Trophoblast cell (in vitro differentiated cells and primary cell): ENCODE data around the gene MRPS22.
"Not testable (repeated sequence)": the region's sequence is repeated elsewhere in the genome, so short reads cannot be mapped to it uniquely, and the experiment has no call there.

ENCODE experiments used
- DNase-seq, 2 donors: peaks; one replicate each; pipeline ENCODE4 v3.0.0-alpha.2; 2016
- H2AFZ ChIP-seq: 2 replicates; pipeline ENCODE4 v1.6.1; 2013; ENCODE audit warnings: low read length, moderate library complexity, mild to moderate bottlenecking; ENCODE audit not compliant: insufficient read depth, poor library complexity
- H2AK5ac ChIP-seq: 2 replicates; pipeline ENCODE4 v1.6.1; 2013; ENCODE audit warnings: mild to moderate bottlenecking, low read length
- H2BK120ac ChIP-seq: 2 replicates; pipeline ENCODE4 v1.6.1; 2013; ENCODE audit warnings: low read length, mild to moderate bottlenecking, moderate library complexity; ENCODE audit not compliant: insufficient read depth, poor library complexity
- H2BK12ac ChIP-seq: 2 replicates; pipeline ENCODE4 v1.6.1; 2013; ENCODE audit warnings: mild to moderate bottlenecking, low read length, moderate library complexity
- H2BK5ac ChIP-seq: 2 replicates; pipeline ENCODE4 v1.6.1; 2013; ENCODE audit warnings: low read length, low read depth, moderate library complexity, mild to moderate bottlenecking; ENCODE audit not compliant: poor library complexity
- H3K14ac ChIP-seq: 2 replicates; pipeline ENCODE4 v1.6.1; 2013; ENCODE audit warnings: mild to moderate bottlenecking, low read length
- H3K18ac ChIP-seq: 2 replicates; pipeline ENCODE4 v1.6.1; 2013; ENCODE audit warnings: mild to moderate bottlenecking, low read length
- H3K23ac ChIP-seq: 2 replicates; pipeline ENCODE4 v1.6.1; 2013; ENCODE audit warnings: low read length
- H3K27ac ChIP-seq: 2 replicates; pipeline ENCODE4 v1.5.1; 2013; ENCODE audit warnings: low read depth, mild to moderate bottlenecking, inconsistent platforms, low read length, moderate library complexity
- H3K27me3 ChIP-seq: 2 replicates; pipeline ENCODE4 v1.6.1; 2013; ENCODE audit warnings: inconsistent platforms, mild to moderate bottlenecking, low read length, moderate library complexity; ENCODE audit not compliant: insufficient read depth
- H3K36me3 ChIP-seq, 2 experiments: 1 replicate in 1 of 2; 2 replicates in 1 of 2; pipeline ENCODE4 v1.6.1; 2013; ENCODE audit warnings: low read length in 2 of 2, mild to moderate bottlenecking in 2 of 2, moderate library complexity in 1 of 2; ENCODE audit not compliant: insufficient read depth in 2 of 2, control insufficient read depth in 1 of 2
- H3K4ac ChIP-seq: 2 replicates; pipeline ENCODE4 v1.6.1; 2013; ENCODE audit warnings: low read depth, mild to moderate bottlenecking, low read length, moderate library complexity
- H3K4me1 ChIP-seq, 2 experiments: 1 replicate in 1 of 2; 2 replicates in 1 of 2; pipeline ENCODE4 v1.6.1; 2013; ENCODE audit warnings: low read length in 2 of 2, mild to moderate bottlenecking in 2 of 2, moderate library complexity in 1 of 2; ENCODE audit not compliant: insufficient read depth in 2 of 2, control insufficient read depth in 1 of 2
- H3K4me2 ChIP-seq: 2 replicates; pipeline ENCODE4 v1.6.1; 2013; ENCODE audit warnings: inconsistent platforms, mild to moderate bottlenecking, low read length, moderate library complexity
- H3K4me3 ChIP-seq: 2 replicates; pipeline ENCODE4 v1.5.1; 2013; ENCODE audit warnings: mild to moderate bottlenecking, low read depth, low read length, inconsistent platforms
- H3K79me1 ChIP-seq: one replicate; pipeline ENCODE4 v1.6.1; 2013; ENCODE audit warnings: low read length
- H3K79me2 ChIP-seq: 2 replicates; pipeline ENCODE4 v1.6.1; 2013; ENCODE audit warnings: low read length, mild to moderate bottlenecking; ENCODE audit not compliant: control insufficient read depth, insufficient read depth, poor library complexity
- H3K9ac ChIP-seq: 2 replicates; pipeline ENCODE4 v1.6.1; 2013; ENCODE audit warnings: mild to moderate bottlenecking, low read length
- H3K9me3 ChIP-seq: 2 replicates; pipeline ENCODE4 v1.6.1; 2013; ENCODE audit warnings: low read depth, mild to moderate bottlenecking, control low read depth, inconsistent platforms, low read length; ENCODE audit not compliant: insufficient read depth
- H4K12ac ChIP-seq: 2 replicates; pipeline ENCODE4 v1.6.1; 2013; ENCODE audit warnings: low read depth, mild to moderate bottlenecking, low read length, moderate library complexity
- H4K8ac ChIP-seq: 2 replicates; pipeline ENCODE4 v1.6.1; 2013; ENCODE audit warnings: low read depth, mild to moderate bottlenecking, low read length, moderate library complexity
- H4K91ac ChIP-seq: one replicate; pipeline ENCODE4 v1.6.1; 2013; ENCODE audit warnings: low read depth, mild to moderate bottlenecking, low read length, moderate library complexity
- WGBS: extraction: QIAGEN DNeasy Blood & Tissue Kit; methylation state at CpG from one replicate; pipeline ENCODE4 v1.1.7; 2013; ENCODE audit warnings: missing lambda C conversion rate; ENCODE audit not compliant: insufficient read length, insufficient coverage; ENCODE audit errors: extremely low coverage; 5-methylcytosine and 5-hydroxymethylcytosine counted together

The MRPS22 gene

DNA sequence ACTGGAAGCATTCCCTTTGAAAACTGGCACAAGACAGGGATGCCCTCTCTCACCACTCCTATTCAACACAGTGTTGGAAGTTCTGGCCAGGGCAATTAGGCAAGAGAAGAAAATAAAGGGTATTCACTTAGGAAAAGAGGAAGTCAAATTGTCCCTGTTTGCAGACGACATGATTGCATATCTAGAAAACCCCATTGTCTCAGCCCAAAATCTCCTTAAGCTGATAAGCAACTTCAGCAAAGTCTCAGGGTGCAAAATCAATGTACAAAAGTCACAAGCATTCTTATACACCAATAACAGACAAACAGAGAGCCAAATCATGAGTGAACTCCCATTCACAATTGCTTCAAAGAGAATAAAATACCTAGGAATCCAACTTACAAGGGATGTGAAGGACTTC lies 9.1 kb upstream of the MRPS22 start:
- not testable (repeated sequence) for H4K91ac ChIP-seq, H3K9me3 ChIP-seq, H2BK5ac ChIP-seq, H3K4me3 ChIP-seq, H3K4me2 ChIP-seq, H2AK5ac ChIP-seq, H3K18ac ChIP-seq, H3K79me2 ChIP-seq, H3K4me1 ChIP-seq, H4K8ac ChIP-seq, H3K14ac ChIP-seq, H2AFZ ChIP-seq, H3K79me1 ChIP-seq, DNase-seq, H3K27me3 ChIP-seq, H3K36me3 ChIP-seq, H3K27ac ChIP-seq, H2BK120ac ChIP-seq, H4K12ac ChIP-seq, H2BK12ac ChIP-seq, H3K9ac ChIP-seq, H3K23ac ChIP-seq, H3K4ac ChIP-seq
- no CpG with 5 or more reads among the region's 1 CpG for WGBS

DNA sequence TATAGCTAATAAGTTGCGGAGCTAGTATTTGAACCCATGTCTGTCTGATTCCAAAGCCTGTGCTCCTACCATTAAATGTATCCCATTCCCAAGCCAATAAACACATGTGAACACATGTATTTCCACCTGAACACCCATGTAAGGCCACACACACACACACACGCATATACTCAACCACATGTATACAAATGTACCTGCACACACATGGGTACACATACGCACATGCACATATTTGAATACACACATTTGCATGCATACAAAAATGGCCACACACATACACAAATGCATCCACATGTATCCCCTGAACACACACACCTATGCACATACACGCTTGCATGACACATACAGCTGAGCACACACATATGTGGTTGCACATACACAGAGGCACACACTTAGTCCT lies 5.4 kb upstream of the MRPS22 start:
- H2BK120ac ChIP-seq = no peak overlapping the region
- no peak overlapping the region for H4K8ac ChIP-seq
- H3K4me1 ChIP-seq = no peaks in the 10 kb centered on the region
- H3K14ac ChIP-seq = no peak overlapping the region
- no CpG with 5 or more reads among the region's 4 CpGs for WGBS
- H3K18ac ChIP-seq = no peak overlapping the region
- H3K36me3 ChIP-seq = no peaks in the 10 kb centered on the region
- H3K4ac ChIP-seq = no peak overlapping the region
- no peaks in the 10 kb centered on the region for H3K79me1 ChIP-seq
- H3K27ac ChIP-seq = no peak overlapping the region
- H3K4me2 ChIP-seq = no peak overlapping the region
- H4K91ac ChIP-seq = no peak overlapping the region
- no peak overlapping the region for H2BK12ac ChIP-seq
- no peaks in the 10 kb centered on the region for H3K9me3 ChIP-seq
- no peak overlapping the region for H3K4me3 ChIP-seq
- no peaks in the 10 kb centered on the region for H3K79me2 ChIP-seq
- H3K9ac ChIP-seq = no peak overlapping the region
- no peak overlapping the region for H3K23ac ChIP-seq
- H2BK5ac ChIP-seq = no peak overlapping the region
- no peak overlapping the region for H4K12ac ChIP-seq
- no peak overlapping the region for H2AFZ ChIP-seq
- DNase-seq = no peak
- H2AK5ac ChIP-seq = no peak overlapping the region
- no peaks in the 10 kb centered on the region for H3K27me3 ChIP-seq

DNA sequence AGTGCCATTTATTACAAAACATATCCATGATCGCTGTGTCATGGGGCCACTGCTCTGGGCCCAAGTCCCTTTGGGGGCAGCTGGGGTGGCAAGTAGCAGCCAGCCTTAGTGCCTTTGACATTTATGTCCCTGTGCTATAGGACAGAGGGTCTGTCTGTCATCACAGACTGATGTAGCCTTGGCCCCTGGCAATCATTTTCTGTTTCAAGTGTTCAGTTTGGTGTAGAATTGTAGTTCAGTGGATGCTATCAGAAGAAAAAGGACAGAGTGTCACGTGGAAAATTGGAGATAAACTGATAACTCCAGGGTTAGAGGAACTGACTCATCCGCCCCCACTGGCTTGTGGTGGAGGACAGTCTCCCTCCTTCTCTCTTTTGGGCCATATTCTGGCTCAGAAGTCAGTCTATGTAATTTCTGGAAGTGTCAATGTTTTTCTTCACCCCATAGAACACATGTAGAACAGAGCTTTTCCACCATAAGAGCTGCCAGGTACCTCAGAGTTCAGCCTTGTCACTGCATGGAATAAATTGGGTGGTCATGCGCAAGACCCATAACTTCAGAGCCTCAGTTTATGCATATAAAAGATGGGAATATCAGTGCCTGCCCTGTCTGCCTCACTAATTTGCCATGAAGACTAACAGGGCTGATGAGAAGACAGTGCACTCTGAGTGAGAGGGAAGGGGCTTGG lies 4.5 kb upstream of the MRPS22 start:
- H3K9ac ChIP-seq = no peak overlapping the region
- WGBS = no CpG with 5 or more reads among the region's 4 CpGs
- no peaks in the 10 kb centered on the region for H3K4me1 ChIP-seq
- no peak overlapping the region for H2AK5ac ChIP-seq
- H3K4me2 ChIP-seq = no peak overlapping the region
- no peak overlapping the region for H4K91ac ChIP-seq
- no peak overlapping the region for H2AFZ ChIP-seq
- H2BK120ac ChIP-seq = no peak overlapping the region
- H3K79me2 ChIP-seq = peaks cover 5% of the 10 kb centered on the region
- no peaks in the 10 kb centered on the region for H3K36me3 ChIP-seq
- no peak overlapping the region for H2BK12ac ChIP-seq
- no peak overlapping the region for H3K14ac ChIP-seq
- H3K4me3 ChIP-seq = no peak overlapping the region
- peaks cover 4% of the 10 kb centered on the region for H3K79me1 ChIP-seq
- no peak overlapping the region for H3K4ac ChIP-seq
- H4K12ac ChIP-seq = no peak overlapping the region
- H3K23ac ChIP-seq = no peak overlapping the region
- DNase-seq = no peak
- H3K18ac ChIP-seq = no peak overlapping the region
- H4K8ac ChIP-seq = no peak overlapping the region
- no peak overlapping the region for H2BK5ac ChIP-seq
- no peaks in the 10 kb centered on the region for H3K27me3 ChIP-seq
- no peaks in the 10 kb centered on the region for H3K9me3 ChIP-seq
- H3K27ac ChIP-seq = no peak overlapping the region

DNA sequence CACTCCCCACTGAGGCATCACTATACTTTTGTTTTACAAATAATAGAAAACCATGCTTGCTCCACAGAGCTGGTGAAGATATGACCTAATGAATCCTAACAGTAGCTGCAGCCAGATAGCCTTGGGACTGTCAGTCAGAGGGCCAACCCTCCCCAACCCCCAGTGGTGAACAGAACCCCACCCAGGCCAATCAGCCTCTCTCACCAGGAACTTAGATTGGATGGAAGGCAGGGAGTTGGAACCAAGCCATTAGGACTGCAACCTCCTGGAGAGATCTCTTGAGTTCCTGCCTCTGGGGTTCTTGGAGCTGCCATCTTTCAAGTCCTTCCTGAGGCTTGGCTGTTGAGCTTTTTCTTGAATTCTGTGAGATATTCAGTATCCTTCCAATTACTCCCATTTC lies 3.0 kb upstream of the MRPS22 start:
- no peak overlapping the region for H3K4ac ChIP-seq
- no peak overlapping the region for H4K12ac ChIP-seq
- no peaks in the 10 kb centered on the region for H3K9me3 ChIP-seq
- no peaks in the 10 kb centered on the region for H3K36me3 ChIP-seq
- no peak overlapping the region for H3K4me2 ChIP-seq
- no peak overlapping the region for H2AK5ac ChIP-seq
- no peak overlapping the region for H3K18ac ChIP-seq
- H3K79me1 ChIP-seq = peaks cover 4% of the 10 kb centered on the region
- no peak overlapping the region for H3K27ac ChIP-seq
- peaks cover 6% of the 10 kb centered on the region for H3K79me2 ChIP-seq
- H4K91ac ChIP-seq = no peak overlapping the region
- no peak overlapping the region for H2BK12ac ChIP-seq
- H4K8ac ChIP-seq = no peak overlapping the region
- H3K4me3 ChIP-seq = no peak overlapping the region
- no peak overlapping the region for H3K23ac ChIP-seq
- H3K4me1 ChIP-seq = peaks cover 1 to 2% of the 10 kb centered on the region in 2 experiments
- no peak overlapping the region for H2BK120ac ChIP-seq
- H3K27me3 ChIP-seq = no peaks in the 10 kb centered on the region
- H2AFZ ChIP-seq = no peak overlapping the region
- H2BK5ac ChIP-seq = no peak overlapping the region
- no peak overlapping the region for H3K9ac ChIP-seq
- no peak for DNase-seq
- no peak overlapping the region for H3K14ac ChIP-seq
